SK-N-SH (cell line): Measurements from ENCODE around the gene OSTF1. TPM values are rescaled to one million over a fixed set of nuclear protein-coding genes. Genes with fewer than 3 reads are reported as not detected.

ENCODE experiments used
- CTCF ChIA-PET: fragments of 300-600, 350-600 bp; formaldehyde crosslinking; extraction: SDS; loops from one replicate; lab custom pipeline; 2021; lab: Yijun Ruan, JAX
- POLR2A ChIA-PET: fragments of 350-600 bp; sonication (Branson Sonifier 250); formaldehyde crosslinking; extraction: SDS; loops from one replicate; lab custom pipeline; 2020; ENCODE audit warnings: antibody characterized with exemption, inconsistent platforms; lab: Yijun Ruan, JAX
- DNase-seq: peaks from one replicate; pipeline ENCODE4 v3.0.0; 2012
- H2AFZ ChIP-seq: fragments of 200-600 bp; sonication (generic); 2 replicates; pipeline ENCODE4 v1.8.1; 2016; ENCODE audit warnings: antibody characterized with exemption, mild to moderate bottlenecking, low read depth
- H3F3A ChIP-seq: fragments of 200-600 bp; sonication (generic); replicated peaks from 2 replicates; pipeline ENCODE3; 2016; ENCODE audit warnings: antibody characterized with exemption, mild to moderate bottlenecking; ENCODE audit not compliant: insufficient read depth
- H3K27ac ChIP-seq, 2 experiments: fragments of 200-500 bp in 1 of 2; fragments of 200-600 bp in 1 of 2; sonication (Bioruptor generic) in 1 of 2; sonication (generic), shearing (Covaris generic) in 1 of 2; 2 replicates each; pipeline versions ENCODE4 v1.5.1 to v1.6.1; 2014 to 2016; ENCODE audit warnings: low read depth in 2 of 2, inconsistent platforms in 1 of 2, low read length in 1 of 2, mild to moderate bottlenecking in 1 of 2, mixed read lengths in 1 of 2
- H3K27me3 ChIP-seq: fragments of 200-600 bp; sonication (generic), shearing (Covaris generic); 2 replicates; pipeline ENCODE4 v1.6.1; 2016; ENCODE audit warnings: mixed run types; ENCODE audit not compliant: insufficient read depth
- H3K36me3 ChIP-seq, 2 experiments: fragments of 200-500 bp in 1 of 2; fragments of 200-600 bp in 1 of 2; sonication (Bioruptor generic) in 1 of 2; sonication (generic) in 1 of 2; replicated peaks in 1 of 2; 2 replicates each; pipeline versions ENCODE3 to v1.5.1; 2014 to 2016; ENCODE audit warnings: low read length in 1 of 2, mild to moderate bottlenecking in 1 of 2; ENCODE audit not compliant: insufficient read depth in 2 of 2, control insufficient read depth in 1 of 2
- H3K4me1 ChIP-seq, 2 experiments: fragments of 200-500 bp in 1 of 2; fragments of 200-600 bp in 1 of 2; sonication (Bioruptor generic) in 1 of 2; sonication (generic), shearing (Covaris generic) in 1 of 2; 2 replicates each; pipeline versions ENCODE4 v1.5.1 to v1.6.1; 2014 to 2016; ENCODE audit warnings: low read depth in 1 of 2, low read length in 1 of 2, mixed run types in 1 of 2; ENCODE audit not compliant: insufficient read depth in 2 of 2, control insufficient read depth in 1 of 2
- H3K4me2 ChIP-seq: fragments of 200-600 bp; sonication (generic), shearing (Covaris generic); 2 replicates; pipeline ENCODE4 v1.6.1; 2017; ENCODE audit warnings: mixed run types
- H3K4me3 ChIP-seq, 2 experiments: fragments of 200-500 bp in 1 of 2; fragments of 200-600 bp in 1 of 2; sonication (Bioruptor generic) in 1 of 2; sonication (generic), shearing (Covaris generic) in 1 of 2; 2 replicates each; pipeline versions ENCODE4 v1.5.1 to v1.8.1; 2014 to 2016; ENCODE audit warnings: low read depth in 2 of 2, inconsistent platforms in 1 of 2, low read length in 1 of 2, mild to moderate bottlenecking in 1 of 2, mixed read lengths in 1 of 2, moderate library complexity in 1 of 2
- H3K79me2 ChIP-seq: fragments of 200-600 bp; sonication (generic); 2 replicates; pipeline ENCODE4 v1.8.1; 2017; ENCODE audit warnings: mild to moderate bottlenecking; ENCODE audit not compliant: insufficient read depth
- H3K9ac ChIP-seq: fragments of 200-600 bp; sonication (generic); 2 replicates; pipeline ENCODE4 v1.6.1; 2017; ENCODE audit warnings: mixed run types
- H3K9me2 ChIP-seq: fragments of 200-600 bp; sonication (generic); 2 replicates; pipeline ENCODE4 v1.6.1; 2017; ENCODE audit warnings: mixed run types
- H3K9me3 ChIP-seq: fragments of 200-600 bp; sonication (generic); 2 replicates; pipeline ENCODE4 v1.6.1; 2017; ENCODE audit warnings: mixed run types, mild to moderate bottlenecking, moderate library complexity
- H4K20me1 ChIP-seq: fragments of 200-600 bp; sonication (generic); 2 replicates; pipeline ENCODE4 v1.6.1; 2017; ENCODE audit warnings: mild to moderate bottlenecking, mixed run types; ENCODE audit not compliant: insufficient read depth
- EP300 ChIP-seq, 2 experiments: IDR thresholded peaks; 2 replicates each; pipeline versions ENCODE4 v1.4.0 to v1.6.1; 2012; ENCODE audit warnings: borderline replicate concordance in 1 of 2, low read depth in 1 of 2, low read length in 1 of 2
- EZH2phosphoT487 ChIP-seq: fragments of 200-600 bp; sonication (generic); IDR thresholded peaks from 2 replicates; pipeline ENCODE4 v1.6.1; 2017; ENCODE audit warnings: low read depth, mixed run types, mild to moderate bottlenecking, antibody characterized with exemption, moderate library complexity, borderline replicate concordance
- FOSL2 ChIP-seq: IDR thresholded peaks from 2 replicates; pipeline ENCODE4 v1.4.0; 2012; ENCODE audit warnings: low read depth, mild to moderate bottlenecking, moderate library complexity, borderline replicate concordance
- FOXM1 ChIP-seq: IDR thresholded peaks from 2 replicates; pipeline ENCODE4 v1.4.0; 2012; ENCODE audit warnings: low read depth, mild to moderate bottlenecking
- GABPA ChIP-seq: IDR thresholded peaks from 2 replicates; pipeline ENCODE4 v1.4.0; 2012; ENCODE audit warnings: low read depth, mild to moderate bottlenecking
- MEF2A ChIP-seq: IDR thresholded peaks from 2 replicates; pipeline ENCODE4 v1.4.0; 2012; ENCODE audit warnings: low read depth, borderline replicate concordance
- MXI1 ChIP-seq: IDR thresholded peaks from 2 replicates; pipeline ENCODE4 v1.6.1; 2012; ENCODE audit warnings: mild to moderate bottlenecking, low read depth, low read length, improper control_type of control experiment
- NFIC ChIP-seq: IDR thresholded peaks from 2 replicates; pipeline ENCODE4 v1.4.0; 2012; ENCODE audit warnings: borderline replicate concordance
- NRF1 ChIP-seq: IDR thresholded peaks from 2 replicates; pipeline ENCODE4 v1.6.1; 2012; ENCODE audit warnings: low read depth, mild to moderate bottlenecking, low read length
- RCOR1 ChIP-seq: fragments of 150-350 bp; IDR thresholded peaks from 2 replicates; pipeline ENCODE4 v1.6.1; 2017; ENCODE audit warnings: antibody characterized with exemption, low read length
- RFX5 ChIP-seq: IDR thresholded peaks from 2 replicates; pipeline ENCODE4 v1.6.1; 2012; ENCODE audit warnings: mild to moderate bottlenecking, improper control_type of control experiment, low read length
- SIN3A ChIP-seq: IDR thresholded peaks from 2 replicates; pipeline ENCODE4 v1.6.1; 2012; ENCODE audit warnings: low read depth, mild to moderate bottlenecking, low read length, moderate library complexity, borderline replicate concordance
- TEAD4 ChIP-seq: IDR thresholded peaks from 2 replicates; pipeline ENCODE4 v1.4.0; 2012; ENCODE audit warnings: mild to moderate bottlenecking, borderline replicate concordance; ENCODE audit not compliant: insufficient read depth
- WGBS: methylation state at CpG from one replicate; pipeline ENCODE4 v1.1.6; 2017; ENCODE audit warnings: low lambda C conversion rate; 5-methylcytosine and 5-hydroxymethylcytosine counted together
- polyA plus RNA-seq, 3 experiments: library from polyadenylated mRNA; depleted of rRNA; stranded (reverse); fragments of >200 nt; gene quantifications; 2 replicates each; pipeline ENCODE4 v1.2.3, GENCODE V29; 2012
- TF ChIP-seq, protein P1 (sequence below): IDR thresholded peaks from 2 replicates; pipeline ENCODE4; 2012
- TF ChIP-seq, protein P2 (sequence below): IDR thresholded peaks from 2 replicates; pipeline ENCODE4 v1.4.0; 2012; ENCODE audit warnings: low read depth, borderline replicate concordance
- TF ChIP-seq, protein P3 (sequence below): fragments of 150-350 bp; IDR thresholded peaks from 2 replicates; pipeline ENCODE4 v1.6.1; 2016; ENCODE audit warnings: mild to moderate bottlenecking, low read depth, low read length

OSTF1 gene
- polyA plus RNA-seq, 1 of the 3 experiments (the other 2 are of a cell fraction): 9.5 TPM

DNA sequence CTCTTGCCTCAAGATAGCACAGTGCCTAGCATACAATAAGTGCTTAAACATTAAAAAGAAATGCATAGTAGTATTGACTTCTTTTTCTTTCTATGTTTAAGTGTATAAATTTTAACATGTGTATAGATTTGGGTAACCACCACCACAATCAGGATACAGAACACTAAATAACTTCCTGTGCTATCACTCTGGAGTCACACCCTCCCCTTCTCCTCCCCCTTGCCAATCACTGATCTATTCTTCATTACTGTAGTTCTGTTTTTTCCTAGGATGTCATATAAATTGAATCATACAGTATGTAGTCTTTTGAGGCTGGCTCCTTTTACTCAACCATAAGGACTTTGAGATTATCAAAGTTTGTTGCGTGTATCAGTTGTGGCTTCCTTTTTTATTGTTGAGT, 68.5 kb downstream of the OSTF1 start:
- H3K9ac ChIP-seq: no peak overlapping the region
- CTCF ChIA-PET: no interaction called here

More for the DNA sequence above, 68.5 kb downstream of the OSTF1 start:
- Histone ChIP-seq H3K4me2 (no peak overlapping the region), H3K4me3 (no peak overlapping the region), H4K20me1 (no peaks in the 10 kb centered on the region), H3K27me3 (no peaks in the 10 kb centered on the region), H3K4me1 (no peaks in the 10 kb centered on the region; a peak in 1 of 4 replicates), H3K27ac (no peak overlapping the region), H3F3A (peaks cover 12% of the 10 kb centered on the region), H3K9me3 (no peaks in the 10 kb centered on the region), H2AFZ (no peak overlapping the region), H3K79me2 (no peaks in the 10 kb centered on the region), H3K36me3 (no peaks in the 10 kb centered on the region), H3K9me2 (no peaks in the 10 kb centered on the region)
- TF ChIP-seq, protein P1, sequence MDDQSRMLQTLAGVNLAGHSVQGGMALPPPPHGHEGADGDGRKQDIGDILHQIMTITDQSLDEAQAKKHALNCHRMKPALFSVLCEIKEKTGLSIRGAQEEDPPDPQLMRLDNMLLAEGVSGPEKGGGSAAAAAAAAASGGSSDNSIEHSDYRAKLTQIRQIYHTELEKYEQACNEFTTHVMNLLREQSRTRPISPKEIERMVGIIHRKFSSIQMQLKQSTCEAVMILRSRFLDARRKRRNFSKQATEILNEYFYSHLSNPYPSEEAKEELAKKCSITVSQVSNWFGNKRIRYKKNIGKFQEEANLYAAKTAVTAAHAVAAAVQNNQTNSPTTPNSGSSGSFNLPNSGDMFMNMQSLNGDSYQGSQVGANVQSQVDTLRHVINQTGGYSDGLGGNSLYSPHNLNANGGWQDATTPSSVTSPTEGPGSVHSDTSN: no peak
- no peak for TF ChIP-seq MEF2A
- TF ChIP-seq FOXM1: no peak
- TF ChIP-seq SIN3A: no peak
- TF ChIP-seq EZH2phosphoT487: no peak
- no peak for TF ChIP-seq NRF1
- TF ChIP-seq, protein P2, sequence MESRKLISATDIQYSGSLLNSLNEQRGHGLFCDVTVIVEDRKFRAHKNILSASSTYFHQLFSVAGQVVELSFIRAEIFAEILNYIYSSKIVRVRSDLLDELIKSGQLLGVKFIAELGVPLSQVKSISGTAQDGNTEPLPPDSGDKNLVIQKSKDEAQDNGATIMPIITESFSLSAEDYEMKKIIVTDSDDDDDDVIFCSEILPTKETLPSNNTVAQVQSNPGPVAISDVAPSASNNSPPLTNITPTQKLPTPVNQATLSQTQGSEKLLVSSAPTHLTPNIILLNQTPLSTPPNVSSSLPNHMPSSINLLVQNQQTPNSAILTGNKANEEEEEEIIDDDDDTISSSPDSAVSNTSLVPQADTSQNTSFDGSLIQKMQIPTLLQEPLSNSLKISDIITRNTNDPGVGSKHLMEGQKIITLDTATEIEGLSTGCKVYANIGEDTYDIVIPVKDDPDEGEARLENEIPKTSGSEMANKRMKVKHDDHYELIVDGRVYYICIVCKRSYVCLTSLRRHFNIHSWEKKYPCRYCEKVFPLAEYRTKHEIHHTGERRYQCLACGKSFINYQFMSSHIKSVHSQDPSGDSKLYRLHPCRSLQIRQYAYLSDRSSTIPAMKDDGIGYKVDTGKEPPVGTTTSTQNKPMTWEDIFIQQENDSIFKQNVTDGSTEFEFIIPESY: no peak
- TF ChIP-seq, protein P3, sequence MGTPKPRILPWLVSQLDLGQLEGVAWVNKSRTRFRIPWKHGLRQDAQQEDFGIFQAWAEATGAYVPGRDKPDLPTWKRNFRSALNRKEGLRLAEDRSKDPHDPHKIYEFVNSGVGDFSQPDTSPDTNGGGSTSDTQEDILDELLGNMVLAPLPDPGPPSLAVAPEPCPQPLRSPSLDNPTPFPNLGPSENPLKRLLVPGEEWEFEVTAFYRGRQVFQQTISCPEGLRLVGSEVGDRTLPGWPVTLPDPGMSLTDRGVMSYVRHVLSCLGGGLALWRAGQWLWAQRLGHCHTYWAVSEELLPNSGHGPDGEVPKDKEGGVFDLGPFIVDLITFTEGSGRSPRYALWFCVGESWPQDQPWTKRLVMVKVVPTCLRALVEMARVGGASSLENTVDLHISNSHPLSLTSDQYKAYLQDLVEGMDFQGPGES: no peak
- TF ChIP-seq RFX5: no peak
- no peak for TF ChIP-seq RCOR1
- TF ChIP-seq NFIC: no peak
- no peak for TF ChIP-seq TEAD4
- TF ChIP-seq EP300 (IDR thresholded peaks at IDR 0.05; ENCODE audit: borderline replicate concordance in 1 of 2, low read depth in 1 of 2, low read length in 1 of 2): no peak
- TF ChIP-seq GABPA: no peak
- no peak for TF ChIP-seq MXI1
- TF ChIP-seq FOSL2: no peak
- 20% methylated on average over 1 of the region's 1 CpG for WGBS
- DNase-seq: no peak
- POLR2A ChIA-PET: no interaction called here
